Stimulated activated CD4-positive, alpha-beta T cell treated with anti-CD3 and anti-CD28 coated beads, TNF-alpha, amount 100 ng/mL, for 4 hours (primary cell): Measurements from ENCODE around the gene STC2.
A peak's percentile ranks its signal among the peaks of the same experiment; 100 is the strongest.
"Not testable (repeated sequence)": the region's sequence is repeated elsewhere in the genome, so short reads cannot be mapped to it uniquely, and the experiment has no call there.

Experiments used
- DNase-seq, 3 experiments: peaks; one replicate each; pipeline ENCODE4 v3.0.0-alpha.2; 2020; ENCODE audit warnings: low read depth in 3 of 3

STC2 gene, protein sequence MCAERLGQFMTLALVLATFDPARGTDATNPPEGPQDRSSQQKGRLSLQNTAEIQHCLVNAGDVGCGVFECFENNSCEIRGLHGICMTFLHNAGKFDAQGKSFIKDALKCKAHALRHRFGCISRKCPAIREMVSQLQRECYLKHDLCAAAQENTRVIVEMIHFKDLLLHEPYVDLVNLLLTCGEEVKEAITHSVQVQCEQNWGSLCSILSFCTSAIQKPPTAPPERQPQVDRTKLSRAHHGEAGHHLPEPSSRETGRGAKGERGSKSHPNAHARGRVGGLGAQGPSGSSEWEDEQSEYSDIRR

DNA sequence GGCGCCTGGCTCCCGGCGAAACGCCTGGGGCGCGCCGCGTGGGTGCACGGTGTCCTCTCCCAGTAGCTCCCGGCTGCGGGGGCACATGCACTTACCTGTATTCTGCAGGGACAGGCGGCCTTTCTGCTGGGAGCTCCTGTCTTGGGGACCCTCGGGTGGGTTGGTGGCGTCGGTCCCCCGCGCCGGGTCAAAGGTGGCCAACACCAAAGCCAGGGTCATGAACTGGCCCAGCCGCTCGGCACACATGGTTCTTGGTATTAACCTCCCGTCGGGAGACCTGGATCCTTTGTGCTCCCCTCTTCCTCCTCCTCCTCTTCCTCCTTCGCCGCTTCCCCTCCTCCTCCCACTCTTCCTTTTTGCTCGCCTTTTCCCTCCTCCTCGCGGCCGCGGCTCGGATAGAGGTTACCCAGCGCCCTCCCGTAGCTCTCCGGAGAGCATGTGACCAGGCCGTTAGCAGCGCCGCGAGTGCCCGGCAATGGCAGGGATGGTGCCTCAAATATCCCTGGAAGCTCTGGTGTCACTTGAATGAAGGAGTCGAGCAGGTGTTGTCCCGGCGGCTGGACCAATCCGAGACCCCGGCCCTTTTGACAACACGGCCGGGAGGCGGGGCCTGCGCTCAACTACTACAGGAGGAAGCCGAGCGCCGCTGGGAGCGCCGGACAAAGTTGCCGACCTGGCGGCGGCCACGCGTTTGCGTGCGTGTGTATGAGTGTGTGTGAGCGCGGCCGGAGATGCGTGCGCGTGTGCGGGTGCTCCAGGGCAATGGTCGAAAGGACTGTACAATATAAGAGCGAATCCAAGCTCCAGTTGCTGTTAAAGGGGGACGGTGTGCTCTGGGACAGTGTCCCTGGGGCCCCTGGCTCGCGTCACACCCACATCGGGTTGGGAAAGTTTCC lies at the start of gene STC2:
STC2 (minus strand) TSS at position 467 of the 896 bp plus-strand sequence; CDS start at position 246, 221 bp downstream.
- DNase-seq = peak in 1 of 3 experiments; percentile 24

DNA sequence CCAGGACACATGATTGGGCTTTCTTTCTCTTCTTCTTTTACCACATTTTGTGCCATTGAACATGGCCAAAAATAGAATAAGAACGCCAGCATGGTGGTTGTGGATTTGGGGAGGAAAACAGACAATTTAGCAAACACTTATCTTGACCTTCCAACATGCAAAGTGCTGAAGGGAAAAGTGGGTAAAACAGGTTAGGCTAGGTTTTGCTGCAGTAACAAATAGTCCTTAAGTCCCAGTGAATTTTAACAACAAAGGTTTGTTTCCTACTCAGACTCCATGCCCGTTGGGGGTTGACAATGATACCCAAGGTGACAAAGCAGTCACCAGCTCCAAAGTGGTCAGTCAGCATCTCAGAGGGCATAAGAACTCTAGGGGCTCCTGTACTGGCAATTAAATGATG lies 43.2 kb upstream of the STC2 start:
- DNase-seq = no peak

DNA sequence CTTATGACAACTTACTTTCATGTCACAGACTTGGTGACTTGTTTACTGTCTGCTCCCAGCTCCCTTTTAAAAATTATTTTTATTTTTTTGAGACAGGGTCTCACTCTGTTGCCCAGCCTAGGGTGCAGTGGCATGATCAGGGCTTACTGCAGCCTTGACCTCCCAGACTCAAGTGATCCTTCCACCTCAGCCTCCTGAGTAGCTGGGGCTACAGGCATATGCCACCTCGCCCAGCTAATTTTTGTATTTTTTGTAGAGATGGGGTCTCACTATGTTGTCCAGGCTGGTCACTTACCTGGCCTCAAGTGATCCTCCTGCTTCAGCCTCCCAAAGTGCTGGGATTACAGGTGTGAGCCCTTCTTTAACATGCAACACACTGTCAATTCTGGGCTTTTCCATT lies 35.2 kb upstream of the STC2 start:
- not testable (repeated sequence) for DNase-seq

DNA sequence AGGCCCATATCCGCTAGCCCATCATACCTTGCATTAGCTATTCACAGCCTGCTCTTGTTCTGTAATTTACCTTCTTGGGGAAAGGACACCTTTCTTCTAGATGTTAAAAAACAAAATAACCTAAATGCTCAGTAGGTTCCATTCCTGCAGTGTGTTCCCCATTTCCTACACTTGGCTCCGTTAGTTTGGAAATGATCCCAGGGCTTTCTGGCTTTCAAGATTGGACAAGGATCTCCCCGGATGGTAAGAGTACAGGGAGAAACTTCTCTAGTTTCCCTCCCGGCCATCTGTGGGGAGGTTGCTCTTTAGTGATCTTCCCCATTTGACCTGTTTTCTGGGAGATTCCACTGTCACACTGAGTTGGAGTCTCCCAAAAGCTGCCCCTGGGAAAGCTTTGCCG lies 27.3 kb upstream of the STC2 start:
- no peak for DNase-seq

DNA sequence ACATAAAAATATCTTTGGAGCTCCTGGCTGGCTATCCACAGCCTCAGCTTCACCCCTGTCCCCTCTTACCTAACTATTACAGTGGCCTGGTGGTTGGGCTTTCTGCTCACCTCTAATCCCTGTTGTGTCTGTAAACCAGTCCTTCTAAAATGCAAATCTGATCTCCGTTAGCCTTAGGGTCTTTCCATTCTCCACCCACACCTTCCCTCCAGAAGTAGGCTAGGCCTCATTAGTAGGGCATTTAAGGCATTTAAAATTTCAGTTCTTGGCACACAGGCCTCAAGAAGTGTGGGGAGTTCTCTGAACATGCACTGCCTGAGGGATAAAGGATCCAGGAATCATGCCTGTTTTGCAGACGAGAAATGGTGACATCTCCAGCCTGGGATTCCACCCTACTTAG lies 26.4 kb upstream of the STC2 start:
- DNase-seq = no peak

DNA sequence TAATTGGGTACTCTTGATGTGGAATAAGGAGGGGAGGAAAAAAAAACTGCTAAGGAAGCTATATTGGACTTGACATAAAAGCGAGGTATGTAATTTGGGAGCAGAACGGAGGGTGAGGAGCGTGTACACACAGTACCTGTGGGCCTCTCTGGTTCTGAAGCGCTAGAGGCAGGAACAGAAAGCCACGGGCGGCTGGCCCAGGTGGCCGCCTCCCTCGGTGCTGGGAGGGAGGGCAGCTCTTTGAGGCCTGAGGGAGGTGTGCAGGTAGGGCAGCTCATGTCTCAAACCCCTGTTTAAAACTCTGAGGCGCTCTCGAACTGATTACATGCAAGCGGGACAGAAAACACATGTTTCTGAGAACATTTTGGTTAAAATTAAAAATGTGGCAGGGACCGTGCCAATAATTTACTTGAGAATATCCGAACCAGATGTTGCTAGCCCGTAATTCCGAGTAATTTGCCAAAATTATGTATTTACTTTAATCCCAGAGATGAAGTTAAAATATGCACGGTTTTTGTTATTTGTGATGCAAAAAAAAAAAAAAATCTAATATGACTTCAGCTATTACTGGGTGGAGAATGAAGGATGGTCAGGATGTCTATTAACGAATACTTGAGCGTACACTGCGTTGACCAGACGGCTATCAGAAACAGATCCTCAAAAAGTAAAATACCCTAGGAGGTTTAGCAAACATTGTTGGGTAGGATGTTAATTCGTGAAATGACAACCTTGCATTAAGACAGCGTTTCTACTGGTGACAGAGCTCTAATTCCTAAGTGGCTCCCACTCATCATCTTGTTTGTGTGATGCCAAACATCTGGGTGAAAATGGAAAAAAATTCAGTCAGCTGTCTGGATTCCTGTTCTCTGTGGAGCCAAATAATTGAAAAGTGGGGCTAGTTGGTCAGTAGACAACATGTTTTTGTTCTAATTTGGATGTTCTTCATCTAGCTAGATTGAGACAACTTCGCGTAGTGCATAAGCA lies 24.4 kb upstream of the STC2 start:
- DNase-seq = no peak

DNA sequence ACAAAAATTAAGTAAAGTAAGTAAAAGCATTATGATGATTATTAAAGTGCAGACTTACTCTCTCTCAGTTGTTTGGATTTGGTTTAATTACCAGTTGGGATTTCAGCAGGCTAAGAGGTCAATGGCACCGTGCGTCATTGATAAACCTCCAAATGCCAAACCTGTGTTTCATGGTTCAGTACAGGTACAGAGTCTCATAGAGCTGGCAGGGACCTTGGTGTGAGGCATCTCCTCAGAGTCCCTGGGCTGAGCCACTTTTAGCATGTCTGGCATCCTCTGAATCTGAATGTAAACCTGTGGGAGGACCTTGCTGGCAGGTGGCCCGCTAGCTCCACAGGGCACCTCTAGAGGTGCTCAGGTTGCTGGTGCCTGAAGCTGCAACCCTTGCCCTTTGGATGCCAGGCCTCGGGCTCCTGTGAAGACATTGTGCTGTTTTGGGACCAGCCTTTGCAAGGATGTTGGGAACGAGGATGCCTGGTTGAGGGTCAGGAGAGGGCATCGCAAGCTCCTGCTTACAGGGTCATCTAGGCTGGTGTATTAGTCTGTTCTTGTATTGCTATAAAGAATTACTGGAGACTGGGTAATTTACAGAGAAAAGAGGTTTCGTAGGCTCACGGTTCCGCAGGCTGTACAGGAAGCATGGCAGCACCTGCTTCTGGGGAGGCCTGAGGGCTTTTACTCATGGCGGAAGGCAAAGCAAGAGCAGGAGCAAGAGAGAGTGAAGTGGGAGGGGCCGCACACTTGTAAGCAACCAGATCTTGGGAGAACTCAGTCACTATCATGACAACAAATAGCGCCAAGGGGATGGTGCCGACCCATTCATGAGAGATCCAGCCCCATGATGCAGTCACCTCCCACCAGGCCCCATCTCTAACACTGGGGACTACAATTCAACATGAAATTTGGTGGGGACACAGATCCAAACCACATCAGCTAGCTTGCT lies 14.9 kb upstream of the STC2 start:
- DNase-seq = no peak

DNA sequence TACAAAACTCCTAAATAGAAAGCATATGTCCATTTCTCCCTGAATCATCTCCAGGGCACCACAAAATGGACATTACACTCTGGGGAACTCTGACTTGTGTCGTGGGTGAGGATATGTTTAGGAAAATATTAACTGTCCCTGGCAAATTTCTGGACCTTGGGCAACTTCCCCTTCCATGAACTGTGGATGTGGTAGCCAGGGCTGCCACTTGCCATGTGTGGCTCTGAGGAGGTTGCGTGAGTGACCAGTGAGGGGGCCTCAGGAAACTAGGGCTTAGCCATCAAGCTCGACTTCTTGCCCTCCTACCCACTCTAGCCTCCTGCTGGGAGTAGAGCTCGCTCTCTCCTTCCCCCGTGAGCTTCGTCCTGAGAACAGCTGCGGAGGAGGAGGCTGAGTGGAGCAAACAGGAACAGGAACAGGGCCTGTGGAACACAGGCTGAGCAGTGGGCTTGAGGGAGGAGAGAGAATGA lies 13.8 kb upstream of the STC2 start:
- no peak for DNase-seq

DNA sequence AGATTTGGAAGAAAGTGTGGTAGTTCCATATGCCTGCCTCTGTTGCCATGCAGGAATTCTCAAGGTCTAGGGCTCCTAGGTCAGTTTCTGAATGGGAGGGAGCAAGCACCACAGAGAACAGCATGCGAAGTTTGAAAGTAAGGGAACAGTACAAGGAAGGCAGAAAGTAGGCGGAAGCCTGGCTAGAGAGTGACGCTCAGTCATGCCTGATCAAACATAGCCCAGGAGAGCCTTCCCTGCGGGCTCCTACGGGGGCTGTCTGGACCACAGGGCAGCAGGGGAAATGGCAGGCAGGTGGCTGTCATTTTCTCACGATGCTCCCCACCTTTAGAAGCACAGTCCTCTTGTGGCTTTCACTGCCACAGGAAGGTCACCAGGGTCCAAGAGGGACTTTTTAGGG lies 12.8 kb upstream of the STC2 start:
- DNase-seq = no peak

DNA sequence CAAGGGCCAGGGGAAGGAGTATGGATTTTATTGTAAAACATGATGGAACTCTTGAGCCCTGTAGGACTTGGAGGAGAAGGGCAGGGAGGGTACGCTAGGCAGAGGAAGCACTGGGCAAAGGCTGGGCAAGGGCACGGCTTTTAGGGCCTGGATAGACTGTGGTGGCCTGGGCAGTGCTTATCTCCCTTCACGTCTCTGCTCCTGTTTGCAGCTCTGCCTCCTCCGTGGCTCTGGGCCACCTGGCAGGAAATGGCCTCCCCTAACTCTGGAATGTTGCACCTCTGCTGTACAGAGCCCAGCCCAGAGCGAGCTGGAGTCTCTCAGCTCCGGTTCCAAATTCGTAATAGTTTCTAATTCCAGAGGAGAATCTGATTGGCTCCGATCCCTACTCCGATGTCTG lies 12.2 kb upstream of the STC2 start:
- no peak for DNase-seq

DNA sequence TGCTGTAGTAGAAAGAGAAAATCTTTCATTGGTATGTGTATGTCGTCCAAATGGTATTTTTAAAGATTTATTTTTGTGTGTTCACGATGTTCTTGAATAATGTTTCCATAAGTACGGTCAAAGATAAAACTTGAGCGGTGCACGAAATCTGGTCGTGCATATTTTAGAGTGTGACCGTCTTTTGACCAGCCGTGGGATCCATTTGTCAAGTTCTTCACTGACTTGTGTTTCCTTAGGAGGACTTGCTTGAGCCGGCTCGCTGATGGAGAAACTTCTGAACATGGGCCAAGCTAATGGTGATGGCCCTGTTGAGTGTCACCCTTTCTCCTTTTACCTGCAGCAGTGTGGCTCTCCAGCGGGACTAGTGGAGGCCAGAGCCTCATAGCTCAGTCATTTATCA lies 11.1 kb upstream of the STC2 start:
- no peak for DNase-seq

DNA sequence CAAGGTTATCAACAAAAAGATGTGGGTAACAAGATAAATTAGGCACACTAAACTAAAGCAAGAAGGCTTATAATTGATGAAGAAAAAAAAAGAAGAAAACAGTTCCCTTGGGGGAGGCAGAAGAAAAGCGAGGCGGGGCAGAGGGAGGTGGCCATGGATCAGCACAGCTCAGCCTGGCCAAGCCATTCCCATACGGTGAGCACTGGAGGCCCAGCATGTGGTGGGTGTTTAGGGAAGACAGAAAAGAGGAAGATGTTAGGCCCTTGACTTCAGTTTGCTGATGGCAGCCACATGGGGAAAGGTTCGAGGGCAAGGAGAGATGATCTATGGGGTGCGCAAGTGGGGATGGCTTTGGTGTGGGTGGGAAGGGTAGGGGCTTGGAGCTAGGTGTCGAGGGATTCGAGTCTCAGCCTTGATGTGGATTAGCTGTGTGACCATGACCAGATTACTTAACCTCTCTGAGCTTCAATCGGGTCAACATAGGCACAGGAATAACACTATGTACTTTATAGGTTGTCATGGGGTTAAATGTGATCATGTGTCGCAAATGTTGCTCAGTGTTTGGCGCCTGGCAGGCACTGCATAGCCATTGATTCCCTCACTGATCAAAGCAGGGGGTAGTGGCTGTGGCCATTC lies 10.3 kb upstream of the STC2 start:
- DNase-seq = no peak

DNA sequence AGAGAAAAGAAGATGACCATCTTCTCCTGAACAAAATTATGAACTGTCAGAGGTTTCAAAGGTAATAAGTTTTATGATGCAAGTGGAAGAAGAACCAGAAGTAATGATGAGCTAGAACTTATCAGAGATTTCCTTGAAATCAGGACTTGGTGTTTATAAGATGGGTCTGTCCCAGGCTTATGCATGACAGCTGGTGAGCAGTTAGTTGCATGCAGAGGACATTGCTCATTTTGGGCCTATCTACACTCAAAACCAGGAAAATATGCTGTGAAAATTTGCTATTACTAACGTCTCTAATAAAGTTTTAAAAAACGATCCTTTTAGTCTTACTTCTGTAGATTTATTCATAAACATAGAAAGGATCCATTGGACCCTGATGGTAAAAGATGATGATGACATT lies 6.6 kb upstream of the STC2 start:
- no peak for DNase-seq

DNA sequence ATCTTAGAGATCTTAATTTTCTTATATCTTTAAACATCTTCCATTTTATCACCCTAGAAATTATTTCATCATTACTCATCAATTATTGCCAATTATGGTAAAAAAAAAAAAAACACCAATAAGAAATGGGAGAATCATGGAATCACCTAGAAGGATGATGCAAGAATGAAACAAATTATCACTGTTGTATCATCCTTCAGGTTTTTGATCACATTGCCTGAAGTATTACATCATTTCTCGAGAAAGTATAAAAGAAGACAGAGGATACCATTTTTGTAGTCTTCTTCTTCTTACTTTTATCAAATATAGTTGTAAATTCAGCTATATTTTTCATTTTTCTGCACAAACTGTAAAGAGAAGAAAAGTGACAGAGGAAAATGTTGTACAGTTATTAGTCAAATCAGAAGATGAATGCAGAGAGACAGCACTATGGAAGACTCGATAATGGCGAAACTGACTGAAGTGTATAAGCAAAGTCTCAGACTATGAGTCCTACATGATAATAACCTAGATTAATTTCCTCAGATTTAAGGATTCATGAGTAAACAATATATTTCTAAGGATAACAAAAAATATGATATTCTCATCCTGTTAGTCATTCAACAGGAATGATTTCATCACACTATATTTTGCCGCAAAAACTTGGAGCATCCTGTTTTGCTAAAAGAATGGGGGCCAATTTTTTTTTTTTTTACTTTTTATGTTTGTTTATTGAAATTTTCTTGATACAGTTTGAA lies 5.9 kb upstream of the STC2 start:
- no peak for DNase-seq

DNA sequence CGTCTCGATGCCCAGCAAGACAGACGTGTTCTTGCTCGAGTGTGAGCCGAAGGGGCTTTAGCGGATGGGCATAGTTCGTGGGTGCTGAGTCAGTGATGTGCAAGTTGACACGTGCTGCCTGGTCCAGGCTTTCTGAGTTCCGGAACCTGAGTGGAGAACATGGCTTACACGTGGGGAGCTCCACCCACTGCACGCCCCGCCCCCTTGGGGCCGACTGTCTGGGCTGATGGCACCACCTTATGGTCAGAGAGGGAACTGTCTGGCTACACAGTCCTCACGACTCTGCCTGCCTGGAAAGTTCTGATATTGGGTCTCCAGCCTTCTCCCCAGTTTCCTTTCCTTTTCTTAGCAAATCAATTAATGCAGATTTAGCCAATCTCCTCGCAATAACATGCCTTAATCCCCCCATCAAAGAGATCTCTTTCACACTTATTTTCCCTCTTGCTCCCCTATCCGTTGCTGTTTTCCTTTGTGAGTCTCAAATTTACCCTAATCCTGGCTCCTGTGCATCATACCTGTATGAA lies 3.8 kb upstream of the STC2 start:
- DNase-seq = peak; percentile 41 to 58 (median 56)

DNA sequence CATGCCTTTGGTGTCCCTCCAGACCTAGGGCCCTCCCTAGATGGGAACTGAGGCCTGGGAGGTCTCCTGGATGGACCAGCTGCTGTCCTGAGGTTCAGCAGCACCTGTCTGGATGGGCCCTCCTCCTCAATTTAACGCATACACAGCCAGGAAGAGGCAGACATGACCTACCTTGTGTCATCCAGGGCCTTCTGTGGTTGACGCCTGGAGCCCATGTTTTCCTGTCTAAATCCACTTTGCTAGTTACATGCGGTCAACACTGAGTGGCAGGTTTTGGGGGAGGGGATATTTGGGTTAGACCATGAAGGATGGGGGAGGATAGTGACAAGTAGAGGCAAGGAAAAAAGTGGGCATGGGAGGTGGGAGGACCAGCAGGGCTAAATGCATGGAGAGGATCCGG lies 3.1 kb upstream of the STC2 start:
- no peak for DNase-seq

DNA sequence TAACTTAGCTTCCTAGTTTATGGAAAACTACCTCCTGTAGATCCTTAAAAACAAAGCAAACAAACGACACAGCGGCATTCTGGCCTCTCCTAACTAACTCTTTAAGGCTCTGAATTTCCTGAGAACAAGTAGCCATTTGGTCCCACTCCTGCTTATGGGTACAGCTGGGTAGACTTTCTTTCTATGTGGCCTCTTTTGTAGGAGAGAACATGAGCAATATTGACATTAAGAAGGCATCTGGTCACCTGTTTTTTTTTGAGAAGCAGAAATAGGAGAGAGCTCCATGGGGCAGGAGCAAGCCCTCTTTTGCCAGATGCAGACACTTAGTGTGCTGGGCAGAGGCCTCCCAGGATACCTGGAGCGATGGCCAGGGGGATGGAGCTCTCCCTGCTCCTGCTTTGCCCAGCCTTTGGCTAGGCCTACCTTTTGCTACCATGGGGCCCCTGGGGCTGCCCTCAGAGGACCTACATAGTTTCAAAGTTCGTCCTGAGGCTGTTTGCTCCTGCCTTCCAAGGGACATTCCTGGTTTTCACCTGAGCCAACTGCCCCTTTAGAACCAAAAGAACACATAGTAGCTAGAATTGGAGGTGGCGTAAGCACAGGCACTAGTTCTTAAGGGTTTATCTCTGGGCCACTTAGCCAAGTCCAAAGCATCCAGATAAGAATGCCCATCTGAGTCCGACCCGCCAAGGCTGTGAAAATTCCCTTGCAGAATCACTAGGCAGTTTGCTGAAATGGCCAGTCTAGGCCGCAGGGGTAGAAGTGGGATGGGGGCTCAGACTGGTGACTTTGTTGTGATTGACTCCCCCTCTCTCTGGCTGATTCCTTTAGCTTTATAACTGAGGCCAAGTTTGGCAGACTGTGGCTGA lies 2.4 kb upstream of the STC2 start:
- no peak for DNase-seq
